Mesenchymal stem cell (in vitro differentiated cells and primary cell): ENCODE measurements around the gene ARHGAP12.

Source experiments
- DNase-seq: peaks from one replicate; pipeline ENCODE4 v3.0.0-alpha.2; 2013
- H2AFZ ChIP-seq: one replicate; pipeline ENCODE4 v1.6.1; 2013; ENCODE audit warnings: low read depth, mild to moderate bottlenecking, control low read depth, inconsistent platforms, low read length, moderate library complexity
- H2AK5ac ChIP-seq: 2 replicates; pipeline ENCODE4 v1.6.1; 2013; ENCODE audit warnings: low read length, moderate library complexity, mild to moderate bottlenecking, inconsistent platforms; ENCODE audit not compliant: severe bottlenecking
- H2BK120ac ChIP-seq: one replicate; pipeline ENCODE4 v1.6.1; 2013; ENCODE audit warnings: low read depth, mild to moderate bottlenecking, inconsistent platforms, low read length, moderate library complexity
- H2BK12ac ChIP-seq, 2 experiments: one replicate each; pipeline ENCODE4 v1.6.1; 2013; ENCODE audit warnings: inconsistent platforms in 2 of 2, low read length in 2 of 2, mild to moderate bottlenecking in 2 of 2, moderate library complexity in 2 of 2, control low read depth in 1 of 2
- H2BK15ac ChIP-seq: one replicate; pipeline ENCODE4 v1.6.1; 2013; ENCODE audit warnings: mild to moderate bottlenecking, low read depth, inconsistent platforms; ENCODE audit not compliant: poor library complexity, severe bottlenecking
- H2BK5ac ChIP-seq: 2 replicates; pipeline ENCODE4 v1.6.1; 2013; ENCODE audit warnings: low read depth, mild to moderate bottlenecking, low read length, control low read depth, inconsistent platforms; ENCODE audit not compliant: poor library complexity, severe bottlenecking
- H3K14ac ChIP-seq, 2 experiments: one replicate each; pipeline ENCODE4 v1.6.1; 2013; ENCODE audit warnings: inconsistent platforms in 2 of 2, low read length in 2 of 2, control low read depth in 1 of 2, mild to moderate bottlenecking in 1 of 2, moderate library complexity in 1 of 2
- H3K18ac ChIP-seq, 2 experiments: one replicate each; pipeline ENCODE4 v1.6.1; 2013; ENCODE audit warnings: inconsistent platforms in 2 of 2, low read length in 2 of 2, control low read depth in 1 of 2, low read depth in 1 of 2, mild to moderate bottlenecking in 1 of 2
- H3K23ac ChIP-seq, 2 experiments: one replicate each; pipeline ENCODE4 v1.6.1; 2013; ENCODE audit warnings: inconsistent platforms in 2 of 2, low read length in 2 of 2, mild to moderate bottlenecking in 2 of 2, moderate library complexity in 2 of 2, control low read depth in 1 of 2
- H3K27ac ChIP-seq: 2 replicates; pipeline ENCODE4 v1.5.1; 2013; ENCODE audit warnings: mild to moderate bottlenecking, moderate library complexity, low read length, control low read depth, inconsistent platforms; ENCODE audit not compliant: poor library complexity, severe bottlenecking
- H3K27me3 ChIP-seq, 2 experiments: 2 replicates each; pipeline versions ENCODE4 v1.6.1 to v1.7.0; 2013; ENCODE audit warnings: low read length in 2 of 2, mild to moderate bottlenecking in 2 of 2, moderate library complexity in 2 of 2, control low read depth in 1 of 2, inconsistent platforms in 1 of 2; ENCODE audit not compliant: control insufficient read depth in 1 of 2, insufficient read depth in 1 of 2
- H3K36me3 ChIP-seq, 2 experiments: 2 replicates each; pipeline versions ENCODE4 v1.6.1 to v1.7.0; 2013; ENCODE audit warnings: low read length in 2 of 2, control low read depth in 1 of 2, inconsistent platforms in 1 of 2, low read depth in 1 of 2, mild to moderate bottlenecking in 1 of 2; ENCODE audit not compliant: insufficient read depth in 2 of 2, control insufficient read depth in 1 of 2
- H3K4ac ChIP-seq, 2 experiments: one replicate each; pipeline ENCODE4 v1.6.1; 2013; ENCODE audit warnings: inconsistent platforms in 2 of 2, low read length in 2 of 2, mild to moderate bottlenecking in 2 of 2, moderate library complexity in 2 of 2, control low read depth in 1 of 2, low read depth in 1 of 2
- H3K4me1 ChIP-seq: 2 replicates; pipeline ENCODE4 v1.6.1; 2013; ENCODE audit warnings: low read depth, low read length, control low read depth; ENCODE audit not compliant: control insufficient read depth, insufficient read depth
- H3K4me2 ChIP-seq: 2 replicates; pipeline ENCODE4 v1.6.1; 2013; ENCODE audit warnings: low read length, mild to moderate bottlenecking, inconsistent platforms; ENCODE audit not compliant: poor library complexity, severe bottlenecking
- H3K4me3 ChIP-seq, 2 experiments: 2 replicates each; pipeline versions ENCODE4 v1.5.1 to v1.7.0; 2013; ENCODE audit warnings: low read length in 2 of 2, mild to moderate bottlenecking in 2 of 2, control low read depth in 1 of 2, low read depth in 1 of 2; ENCODE audit not compliant: insufficient read depth in 1 of 2
- H3K79me1 ChIP-seq: replicated peaks from 2 replicates; pipeline ENCODE4 v1.6.1; 2013; ENCODE audit warnings: mild to moderate bottlenecking, control low read depth, low read length, inconsistent platforms; ENCODE audit not compliant: poor library complexity, severe bottlenecking
- H3K9ac ChIP-seq: 2 replicates; pipeline ENCODE4 v1.7.0; 2013; ENCODE audit warnings: mild to moderate bottlenecking, low read length, moderate library complexity
- H3K9me3 ChIP-seq: 2 replicates; pipeline ENCODE4 v1.7.0; 2013; ENCODE audit warnings: mild to moderate bottlenecking, low read length; ENCODE audit not compliant: control insufficient read depth
- H4K8ac ChIP-seq: one replicate; pipeline ENCODE4 v1.6.1; 2013; ENCODE audit warnings: inconsistent platforms, mild to moderate bottlenecking, low read length, moderate library complexity
- H4K91ac ChIP-seq: one replicate; pipeline ENCODE4 v1.6.1; 2013; ENCODE audit warnings: mild to moderate bottlenecking, low read length, inconsistent platforms
- WGBS: methylation state at CpG from one replicate; pipeline ENCODE4 v1.1.7; 2013; ENCODE audit warnings: mixed read lengths; 5-methylcytosine and 5-hydroxymethylcytosine counted together

ARHGAP12 gene

DNA sequence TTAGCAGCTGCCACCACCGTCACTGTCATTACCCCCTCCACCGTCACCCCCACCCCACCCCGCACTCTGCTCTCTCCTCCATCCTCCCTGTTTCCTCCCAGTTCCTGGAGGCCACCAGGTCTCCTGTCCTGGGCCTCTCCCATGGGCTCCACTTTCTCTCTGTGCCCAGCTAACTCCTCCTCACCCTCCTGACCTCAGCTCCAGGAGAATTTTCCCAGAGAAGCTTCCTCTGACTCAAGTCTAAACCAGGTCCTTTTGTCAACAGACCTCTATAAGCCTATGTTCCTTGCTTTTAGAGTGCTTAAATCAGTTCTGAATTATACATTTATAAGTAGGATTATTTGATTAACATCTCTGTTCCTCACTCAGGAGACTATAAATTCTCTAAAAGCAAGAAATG lies 150.0 kb downstream of the ARHGAP12 start:
- no peaks in the 10 kb centered on the region for H3K27me3 ChIP-seq
- H3K14ac ChIP-seq: no peak overlapping the region
- no peak overlapping the region for H3K4me3 ChIP-seq
- H3K23ac ChIP-seq: no peak overlapping the region
- peaks cover 8% of the 10 kb centered on the region for H3K4me1 ChIP-seq
- H2BK5ac ChIP-seq: no peak overlapping the region
- H3K79me1 ChIP-seq: no peaks in the 10 kb centered on the region
- no peak overlapping the region for H2BK12ac ChIP-seq
- no peak overlapping the region for H3K18ac ChIP-seq
- no peak overlapping the region for H3K27ac ChIP-seq
- 90% methylated on average over 3 of the region's 3 CpGs for WGBS
- H2AFZ ChIP-seq: no peak overlapping the region
- no peak for DNase-seq
- H3K9me3 ChIP-seq: no peaks in the 10 kb centered on the region
- no peak overlapping the region for H4K8ac ChIP-seq
- H3K36me3 ChIP-seq: no peaks in the 10 kb centered on the region
- H3K4ac ChIP-seq: no peak overlapping the region
- no peak overlapping the region for H4K91ac ChIP-seq
- no peak overlapping the region for H3K9ac ChIP-seq
- no peak overlapping the region for H2BK120ac ChIP-seq
- H2AK5ac ChIP-seq: no peak overlapping the region
- no peak overlapping the region for H3K4me2 ChIP-seq
- H2BK15ac ChIP-seq: no peak overlapping the region

DNA sequence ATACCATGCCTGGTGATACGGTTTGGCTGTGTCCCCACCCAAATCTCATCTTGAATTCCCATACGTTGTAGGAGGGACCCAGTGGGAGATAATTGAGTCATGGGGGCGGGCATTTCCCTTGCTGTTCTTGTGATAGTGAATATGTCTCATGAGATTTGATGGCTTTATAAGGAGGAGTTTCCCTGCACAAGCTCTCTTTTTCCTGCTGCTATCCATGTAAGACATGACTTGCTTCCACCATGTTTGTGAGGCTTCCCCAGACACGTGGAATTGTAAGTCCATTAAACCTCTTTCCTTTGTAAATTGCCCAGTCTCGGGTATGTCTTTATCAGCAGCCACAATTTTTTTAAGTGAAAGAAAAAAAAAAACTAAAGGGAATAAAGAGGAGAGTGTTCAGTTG lies 152.5 kb downstream of the ARHGAP12 start:
- H2BK15ac ChIP-seq: no peak overlapping the region
- H3K79me1 ChIP-seq: no peaks in the 10 kb centered on the region
- H2BK12ac ChIP-seq: no peak overlapping the region
- H3K36me3 ChIP-seq: no peaks in the 10 kb centered on the region
- H4K91ac ChIP-seq: no peak overlapping the region
- no peak overlapping the region for H3K9ac ChIP-seq
- H3K4me3 ChIP-seq: no peak overlapping the region
- H2BK120ac ChIP-seq: no peak overlapping the region
- H2AFZ ChIP-seq: no peak overlapping the region
- H4K8ac ChIP-seq: no peak overlapping the region
- no peak overlapping the region for H3K23ac ChIP-seq
- H3K9me3 ChIP-seq: no peaks in the 10 kb centered on the region
- no peak for DNase-seq
- H3K4me2 ChIP-seq: no peak overlapping the region
- no peak overlapping the region for H3K27ac ChIP-seq
- no peaks in the 10 kb centered on the region for H3K27me3 ChIP-seq
- 94% methylated on average over 5 of the region's 5 CpGs for WGBS
- H3K4me1 ChIP-seq: peaks cover 8% of the 10 kb centered on the region
- no peak overlapping the region for H3K4ac ChIP-seq
- no peak overlapping the region for H2AK5ac ChIP-seq
- H3K14ac ChIP-seq: no peak overlapping the region
- no peak overlapping the region for H3K18ac ChIP-seq
- no peak overlapping the region for H2BK5ac ChIP-seq

DNA sequence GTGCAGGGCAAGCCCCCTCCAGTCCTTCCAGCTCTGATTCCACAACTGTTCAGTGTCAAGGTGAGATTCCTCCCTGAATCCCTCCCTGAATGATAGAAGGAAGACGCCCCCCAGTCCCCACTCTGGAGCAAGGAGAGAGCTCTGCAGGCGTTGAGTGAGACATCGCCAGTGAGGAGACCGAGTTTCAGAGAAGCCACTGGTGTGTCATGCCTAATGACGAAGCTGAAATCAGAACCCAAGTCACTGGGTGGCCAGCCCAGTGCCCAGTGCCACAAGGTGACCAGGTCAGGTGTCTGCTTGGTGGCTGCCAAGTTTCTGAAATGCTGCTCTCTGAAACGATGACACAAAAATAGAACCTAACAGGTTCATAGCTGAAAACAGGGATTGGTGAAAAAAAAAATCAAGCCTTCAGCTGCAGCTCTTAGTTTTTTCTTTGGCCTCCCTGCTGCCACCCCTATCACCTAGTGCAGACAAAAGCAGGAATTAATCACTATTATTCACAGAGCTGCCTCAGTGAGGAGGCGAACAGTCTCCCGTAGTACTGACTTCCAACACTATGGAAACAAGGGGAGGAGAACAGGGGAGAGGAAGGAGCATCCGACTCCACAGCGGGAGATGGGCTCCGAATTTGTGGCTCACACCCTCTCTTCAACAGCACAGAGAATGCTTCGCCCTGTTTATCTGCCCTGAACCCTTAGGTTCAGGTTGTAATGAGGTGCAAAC lies 153.5 kb downstream of the ARHGAP12 start:
- no peak overlapping the region for H2BK120ac ChIP-seq
- H2AK5ac ChIP-seq: peak overlapping the region; percentile 24
- no peak overlapping the region for H3K23ac ChIP-seq
- H2BK15ac ChIP-seq: no peak overlapping the region
- DNase-seq: no peak
- no peak overlapping the region for H4K8ac ChIP-seq
- H3K4me2 ChIP-seq: no peak overlapping the region
- H3K4me3 ChIP-seq: no peak overlapping the region
- H3K4ac ChIP-seq: no peak overlapping the region
- peaks cover 8% of the 10 kb centered on the region for H3K4me1 ChIP-seq
- H3K36me3 ChIP-seq: no peaks in the 10 kb centered on the region
- H3K18ac ChIP-seq: no peak overlapping the region
- no peak overlapping the region for H2BK5ac ChIP-seq
- WGBS: 96% methylated on average over 12 of the region's 12 CpGs
- no peak overlapping the region for H3K14ac ChIP-seq
- H3K27ac ChIP-seq: peak overlapping the region; percentile 25
- H4K91ac ChIP-seq: no peak overlapping the region
- H2BK12ac ChIP-seq: no peak overlapping the region
- H3K79me1 ChIP-seq: no peaks in the 10 kb centered on the region
- H3K27me3 ChIP-seq: no peaks in the 10 kb centered on the region
- no peak overlapping the region for H2AFZ ChIP-seq
- H3K9me3 ChIP-seq: no peaks in the 10 kb centered on the region
- no peak overlapping the region for H3K9ac ChIP-seq

DNA sequence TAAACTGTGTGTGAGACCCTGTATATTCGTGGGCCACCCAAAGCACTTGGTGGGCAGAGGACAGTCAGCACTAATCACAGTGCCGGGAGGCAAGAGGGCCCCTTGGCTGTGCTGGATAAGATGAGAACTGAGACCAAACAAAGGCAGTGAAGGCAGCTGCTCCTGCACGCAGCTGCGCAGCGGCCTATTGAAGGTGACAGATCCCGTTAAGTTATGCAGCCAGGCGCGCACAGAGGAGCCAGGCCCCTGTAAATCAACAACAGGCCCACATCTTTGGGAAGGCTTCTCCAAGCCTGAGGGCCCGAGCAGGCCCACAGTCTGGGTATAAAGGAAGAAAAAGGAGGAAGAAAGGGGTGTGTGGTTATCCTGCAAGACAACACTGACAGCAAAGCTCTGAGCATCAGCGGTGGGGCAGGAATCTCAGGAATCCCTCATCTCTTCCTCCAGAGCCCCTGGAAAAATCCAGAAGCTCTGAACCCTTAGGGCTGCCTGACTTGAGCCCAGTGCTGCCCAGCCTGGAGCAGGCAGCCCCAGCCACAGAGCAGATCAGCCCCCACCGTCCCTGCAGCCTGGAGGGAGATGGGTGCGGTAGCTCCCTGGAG lies 154.2 kb downstream of the ARHGAP12 start:
- 86% methylated on average over 12 of the region's 12 CpGs for WGBS
- no peak overlapping the region for H3K23ac ChIP-seq
- peaks cover 8% of the 10 kb centered on the region for H3K4me1 ChIP-seq

More for the DNA sequence above, 154.2 kb downstream of the ARHGAP12 start:
- Histone ChIP-seq H2BK120ac (no peak overlapping the region), H3K18ac (peak overlapping the region in 1 of 2 experiments; percentile 30), H3K79me1 (no peaks in the 10 kb centered on the region), H2BK5ac (no peak overlapping the region), H2AFZ (no peak overlapping the region), H3K4me3 (no peak overlapping the region), H3K4ac (no peak overlapping the region), H3K4me2 (no peak overlapping the region), H2AK5ac (no peak overlapping the region), H2BK15ac (no peak overlapping the region), H2BK12ac (no peak overlapping the region), H3K27me3 (no peaks in the 10 kb centered on the region), H4K8ac (peak overlapping the region; percentile 35), H4K91ac (no peak overlapping the region), H3K36me3 (no peaks in the 10 kb centered on the region), H3K14ac (no peak overlapping the region), H3K9me3 (no peaks in the 10 kb centered on the region), H3K27ac (peak overlapping the region; percentile 25), H3K9ac (no peak overlapping the region)
- no peak for DNase-seq
